SW 1271 (cell line): ENCODE results near the gene SNX9.
A peak's percentile ranks its signal among the peaks of the same experiment; 100 is the strongest.

Experiments
- DNase-seq, 2 experiments: peaks; one replicate each; lab custom pipeline; 2025; lab: John Stamatoyannopoulos, UW

The SNX9 gene

DNA sequence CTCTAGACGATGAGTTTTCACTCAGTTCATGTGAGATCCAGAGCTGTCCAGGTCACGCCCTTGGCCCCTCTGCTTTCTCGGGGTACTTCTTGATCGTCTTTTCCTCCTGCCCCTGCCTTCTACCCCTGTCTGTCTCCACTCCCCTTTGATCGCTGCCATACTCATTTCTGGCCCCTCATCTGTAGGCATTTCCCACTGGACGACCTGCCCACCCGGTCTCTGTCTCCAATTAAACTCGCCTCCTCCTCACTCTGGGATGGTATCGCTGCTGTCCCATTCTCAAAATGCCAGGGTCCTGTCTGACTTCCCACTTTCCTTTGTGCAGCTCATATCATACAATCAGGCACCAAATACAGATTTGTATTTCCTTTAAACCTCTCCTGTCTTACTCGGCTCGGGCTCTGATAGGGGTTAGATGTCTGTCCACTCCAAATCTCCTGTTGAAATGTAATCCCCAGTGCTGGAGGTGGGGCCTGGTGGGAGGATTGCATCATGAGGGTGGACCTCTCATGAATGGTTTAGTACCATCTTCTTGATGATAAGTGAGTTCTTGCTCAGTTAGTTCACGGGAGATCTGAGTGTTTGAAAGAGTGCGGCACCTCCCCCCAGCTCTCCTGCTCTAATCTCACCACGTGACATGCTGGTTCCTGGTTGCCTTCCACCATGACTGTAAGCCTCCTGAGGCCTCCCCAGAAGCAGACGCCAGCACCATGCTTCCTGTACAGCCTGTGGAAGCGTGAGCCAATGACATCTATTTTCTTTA lies 155.2 kb downstream of the SNX9 start:
- no peak for DNase-seq

- no peak for DNase-seq
Measured at GRCh38 chr6:157980288-157981131, 157.5 kb downstream of the SNX9 start.

GRCh38 chr6:157981132-157981394 lies 158.0 kb downstream of the SNX9 start:
- no peak for DNase-seq

DNA sequence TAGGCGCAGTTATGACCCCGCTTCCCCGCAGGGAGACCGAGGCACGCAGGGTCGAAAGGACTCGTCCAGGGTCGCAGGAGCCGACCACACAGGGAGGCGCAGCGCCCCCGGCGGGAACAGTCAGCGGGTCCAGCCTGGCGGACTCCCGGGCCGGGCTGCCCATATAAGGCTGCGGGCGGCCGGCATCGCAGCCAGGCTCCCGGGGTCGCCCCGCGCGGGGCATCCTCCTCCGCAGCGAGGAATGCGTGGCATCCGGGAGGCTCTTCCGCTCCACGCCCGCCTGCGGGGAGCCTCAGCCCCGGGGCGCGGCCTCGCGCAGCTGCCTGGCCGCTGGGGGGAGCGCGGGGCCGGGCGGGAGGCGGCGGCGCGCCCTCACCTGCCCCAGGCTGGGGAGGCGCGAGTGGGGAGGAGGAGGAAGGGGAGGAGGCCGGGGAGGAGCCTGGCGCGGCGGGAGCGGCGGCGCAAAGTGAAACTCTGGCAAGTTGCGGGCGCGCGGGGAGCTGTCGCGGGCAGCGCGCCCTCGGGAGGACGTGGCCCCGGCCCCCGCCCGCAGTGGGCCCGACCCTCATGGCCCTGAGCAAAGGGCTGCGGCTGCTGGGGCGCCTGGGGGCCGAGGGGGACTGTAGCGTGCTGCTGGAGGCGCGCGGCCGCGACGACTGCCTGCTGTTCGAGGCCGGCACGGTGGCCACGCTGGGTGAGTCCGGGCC lies 158.5 kb downstream of the SNX9 start, which contains the start of gene SYNJ2:
Gene SYNJ2 (plus strand): TSS at position 469 of the 707 bp plus-strand sequence. CDS start 99 bp downstream, at position 568.
- DNase-seq, result peak; percentile 60 to 74

DNA sequence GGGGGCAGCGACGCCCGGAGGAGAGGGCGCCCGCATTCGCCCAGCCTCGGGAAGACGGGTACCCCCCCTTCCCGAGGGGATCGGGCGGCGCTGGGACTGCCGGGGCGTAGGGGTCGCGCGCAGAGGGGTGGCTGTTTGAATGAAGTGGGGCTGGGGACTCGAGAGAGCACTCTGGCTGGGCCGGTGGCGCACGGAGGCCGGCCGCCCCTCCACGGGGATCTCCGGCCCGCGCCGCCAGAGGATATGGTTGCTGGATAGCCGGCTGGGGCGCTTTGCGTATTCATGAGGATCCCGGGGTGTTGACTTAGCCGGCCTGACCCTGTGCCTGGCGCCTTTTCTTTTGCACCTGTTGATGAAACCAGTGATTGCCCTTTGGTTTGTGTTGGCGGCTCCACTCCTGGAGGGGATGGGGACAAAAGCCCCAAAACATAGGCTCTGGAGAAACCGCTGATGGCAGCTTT lies 159.1 kb downstream of the SNX9 start:
- DNase-seq, result peak in 1 of 2 experiments; percentile 9

DNA sequence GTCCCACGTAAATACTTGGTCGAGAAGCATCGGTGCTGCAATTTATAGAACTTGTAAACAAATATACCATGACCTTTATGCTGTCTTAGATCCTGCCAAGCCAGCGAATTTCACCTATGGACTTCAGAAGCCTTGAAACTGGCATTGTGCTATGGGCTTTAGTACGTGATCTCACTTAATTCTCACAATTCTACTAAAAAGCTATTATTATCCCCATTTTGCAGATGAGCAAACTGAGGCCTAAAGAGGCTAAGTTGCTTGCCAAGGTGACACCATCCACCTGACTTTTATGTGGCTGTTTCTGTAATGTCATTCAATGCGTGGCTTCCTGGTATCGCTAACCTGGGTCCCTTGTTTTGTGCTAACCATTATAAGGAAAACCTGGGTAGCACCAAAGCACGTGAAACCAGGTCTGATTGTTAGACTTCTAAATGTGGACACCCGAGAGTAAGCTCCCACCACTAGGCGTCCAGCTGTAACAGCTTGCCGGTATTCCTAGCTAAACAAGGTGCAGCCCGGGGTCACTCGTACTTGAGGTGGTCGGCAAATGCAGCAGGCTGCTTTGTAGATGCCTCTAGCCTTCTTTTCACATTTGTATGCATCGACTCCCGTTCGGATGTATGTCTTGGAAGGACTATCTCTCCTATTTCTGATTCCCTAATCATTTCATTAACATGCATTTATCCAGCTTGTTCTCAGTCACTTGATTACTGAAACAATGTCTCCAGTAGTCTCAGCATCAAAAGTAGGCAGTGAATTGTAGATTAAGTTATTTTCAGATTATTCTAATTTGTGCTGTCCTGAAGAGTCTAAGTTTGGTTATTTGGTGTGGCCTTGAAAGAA lies 159.7 kb downstream of the SNX9 start:
- peak; percentile 22 to 30 for DNase-seq

DNA sequence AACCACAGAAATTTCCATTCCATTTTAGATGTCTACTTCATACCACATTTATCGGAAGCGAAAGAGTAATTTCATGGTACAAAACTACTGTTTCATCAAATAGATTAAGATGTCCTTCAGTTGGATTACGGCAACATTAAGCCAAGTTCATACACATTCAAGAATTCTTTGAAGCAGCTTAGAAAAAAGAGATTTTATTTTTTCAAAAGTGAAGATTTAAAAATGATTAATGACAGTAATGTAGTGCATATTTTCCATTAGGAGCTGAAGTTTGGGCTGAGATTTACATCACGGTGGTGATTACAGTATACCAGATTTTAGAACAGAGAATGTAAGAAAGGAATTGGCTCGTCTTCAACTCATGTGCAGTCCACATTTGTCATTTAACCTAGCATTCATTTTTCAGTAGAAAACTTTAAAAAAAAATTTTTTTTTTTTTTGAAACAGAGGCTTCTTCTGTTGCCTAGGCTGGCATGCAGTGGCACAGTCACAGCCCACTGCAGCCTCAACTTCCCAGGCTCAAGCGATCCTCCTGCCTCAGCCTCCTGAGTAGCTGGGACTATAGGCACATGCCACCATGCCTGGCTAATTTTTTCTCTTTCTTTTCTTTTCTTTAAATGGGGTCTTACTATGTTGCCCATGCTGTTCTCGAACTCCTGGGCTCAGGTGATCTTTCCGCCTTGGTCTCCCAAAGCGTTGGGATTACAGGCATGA lies 160.5 kb downstream of the SNX9 start:
- no peak for DNase-seq

DNA sequence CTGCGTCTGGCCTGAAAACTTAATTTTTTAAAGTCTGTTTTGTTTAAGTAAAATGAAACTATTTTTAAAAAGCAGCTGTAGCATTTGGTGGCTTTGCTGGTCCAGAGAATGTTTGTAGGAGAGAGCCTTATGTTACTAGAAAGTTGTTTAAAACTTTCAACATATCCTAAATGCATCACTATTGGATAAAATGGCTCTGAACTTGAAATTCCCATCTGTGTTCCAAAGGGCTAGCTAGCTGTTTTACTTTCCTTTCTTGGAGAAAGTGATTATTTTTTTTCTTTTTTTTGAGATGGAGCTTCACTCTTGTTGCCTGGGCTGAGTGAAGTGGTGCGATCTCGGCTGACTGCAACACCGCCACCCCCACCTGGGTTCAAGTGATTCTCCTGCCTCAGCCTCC lies 161.1 kb downstream of the SNX9 start:
- no peak for DNase-seq

DNA sequence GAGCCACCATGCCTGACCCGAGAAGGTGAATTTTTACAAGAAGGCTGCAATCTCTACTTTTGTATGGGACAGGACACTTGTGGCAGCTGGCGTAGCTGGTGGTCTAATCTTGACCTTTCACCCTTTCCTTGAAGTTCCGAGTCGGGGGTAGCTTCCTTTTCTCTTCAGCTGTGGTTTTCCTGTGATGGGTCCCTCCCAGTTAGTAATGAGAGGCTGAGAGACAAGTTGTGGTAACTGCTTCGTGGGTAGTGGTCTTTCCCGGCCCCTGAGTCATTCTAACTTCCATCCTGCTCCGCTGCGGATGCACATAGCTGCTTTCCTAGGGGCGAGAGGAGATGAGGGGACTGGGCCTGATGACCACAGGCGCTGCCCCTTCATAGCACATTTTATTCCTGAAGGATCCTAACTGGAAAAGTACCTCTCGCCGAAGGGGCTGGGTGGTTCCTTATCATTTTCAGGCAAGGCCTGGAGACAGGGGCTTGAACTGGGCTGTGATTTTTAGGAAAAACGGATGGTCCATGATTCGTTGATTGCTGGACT lies 161.7 kb downstream of the SNX9 start:
- DNase-seq, result no peak

DNA sequence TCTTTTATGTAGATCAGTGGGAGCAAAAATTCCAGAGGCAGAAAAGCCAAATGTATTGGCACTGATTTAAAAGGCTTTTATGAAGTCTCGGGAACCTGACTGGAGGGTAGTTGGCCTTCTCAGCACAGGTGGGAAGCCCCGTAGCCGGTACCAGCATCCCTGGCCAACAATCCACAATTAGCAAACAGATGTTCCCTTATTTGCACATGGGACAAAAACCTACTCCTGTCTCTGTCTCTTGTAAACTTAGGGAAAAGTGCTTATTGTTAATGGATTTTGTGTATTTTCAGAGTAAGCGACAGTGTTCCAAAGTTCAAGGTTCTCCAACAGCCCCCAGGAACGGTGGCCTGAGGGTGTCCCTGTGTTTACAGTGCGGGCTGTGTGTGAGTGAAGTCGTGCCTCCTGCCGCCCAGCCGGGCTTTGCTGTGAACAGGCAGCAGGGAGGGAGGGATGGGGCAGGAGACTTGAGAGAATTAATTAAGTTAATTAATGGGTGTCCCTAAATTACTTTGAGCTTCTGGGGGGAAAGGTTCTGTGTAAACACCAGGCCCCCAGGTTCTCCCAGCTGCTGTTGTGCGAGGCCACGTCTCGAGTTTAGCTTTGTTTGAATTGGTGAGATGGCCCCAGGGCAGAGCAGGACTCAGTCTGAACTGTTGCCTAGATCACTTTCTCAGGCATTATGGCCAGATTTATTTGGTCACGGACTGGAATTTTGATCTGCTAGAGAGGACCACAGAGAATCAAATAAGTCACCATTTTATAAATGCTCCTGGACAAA lies 162.5 kb downstream of the SNX9 start:
- no peak for DNase-seq

- DNase-seq, result no peak
Measured at GRCh38 chr6:157987788-157988699, 165.0 kb downstream of the SNX9 start.

DNA sequence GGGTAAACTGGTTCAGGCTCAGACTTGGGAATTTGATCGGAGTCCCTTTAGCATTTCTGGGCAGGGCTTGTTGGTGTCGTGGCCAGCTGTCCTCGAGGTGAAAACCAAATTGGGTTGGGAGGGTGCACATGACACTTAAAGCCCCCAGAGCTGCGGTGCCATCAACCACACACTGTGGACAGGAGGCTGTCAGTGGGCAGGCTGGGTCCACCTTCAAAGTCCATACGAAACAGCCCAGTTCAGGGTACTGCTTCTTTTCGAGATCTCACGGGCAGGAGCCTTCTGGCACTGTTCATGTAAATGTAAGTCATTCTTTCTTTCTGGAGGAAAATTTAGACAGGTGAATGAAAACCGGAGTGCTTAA lies 165.6 kb downstream of the SNX9 start:
- no peak for DNase-seq

DNA sequence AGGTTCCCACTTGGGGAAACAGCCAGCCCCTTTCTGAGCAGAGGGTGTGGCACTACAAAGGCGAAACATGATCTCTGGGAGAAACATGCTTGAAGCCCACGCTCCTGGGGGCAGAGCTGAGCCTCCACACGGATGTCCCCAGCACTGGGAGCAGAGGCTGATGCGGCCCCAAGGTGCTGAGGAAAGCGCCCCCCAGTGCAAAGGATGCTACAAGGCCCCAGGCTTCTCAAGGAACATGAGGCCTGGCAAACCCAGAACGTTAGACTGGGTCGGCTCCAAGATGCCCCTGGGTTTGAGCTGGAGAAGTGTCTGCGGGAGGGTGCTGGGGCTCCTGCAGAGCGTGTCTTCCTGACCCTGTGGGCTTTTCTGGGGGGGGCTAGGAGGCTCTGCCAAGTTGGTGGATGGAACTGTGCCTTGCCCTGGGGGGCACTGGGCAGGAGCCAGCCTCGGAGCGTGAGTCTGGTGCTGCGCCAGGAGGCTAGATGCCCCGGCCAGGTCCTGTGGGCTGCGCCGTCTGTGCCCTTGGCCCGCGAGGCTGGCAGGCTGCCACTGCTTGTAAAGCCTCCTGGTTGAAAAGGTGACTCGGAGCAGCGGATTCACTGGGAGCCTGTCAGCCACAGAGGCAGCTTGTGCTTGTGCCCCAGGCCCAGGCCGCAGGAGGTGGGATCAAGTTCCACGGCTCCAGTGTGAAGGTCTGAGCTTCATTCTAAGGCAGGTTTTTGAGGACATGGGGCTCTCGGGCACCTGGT lies 166.7 kb downstream of the SNX9 start:
- peak in 1 of 2 experiments; percentile 15 for DNase-seq

- no peak for DNase-seq
Measured at GRCh38 chr6:157990321-157991066, 167.4 kb downstream of the SNX9 start.

- DNase-seq, result no peak
Measured at GRCh38 chr6:157991067-157991432, 168.0 kb downstream of the SNX9 start.

- no peak for DNase-seq
Measured at GRCh38 chr6:157993076-157993475, 170.0 kb downstream of the SNX9 start.

GRCh38 chr6:157994125-157994795 lies 171.2 kb downstream of the SNX9 start:
- no peak for DNase-seq
